ENCODE measurements around the gene MTMR2. TPM values are rescaled to one million over a fixed set of nuclear protein-coding genes. Genes with fewer than 3 reads are reported as not detected.

MTMR2 gene
- total RNA-seq, 1 experiment from 2014 or later, result 59.0 TPM

DNA sequence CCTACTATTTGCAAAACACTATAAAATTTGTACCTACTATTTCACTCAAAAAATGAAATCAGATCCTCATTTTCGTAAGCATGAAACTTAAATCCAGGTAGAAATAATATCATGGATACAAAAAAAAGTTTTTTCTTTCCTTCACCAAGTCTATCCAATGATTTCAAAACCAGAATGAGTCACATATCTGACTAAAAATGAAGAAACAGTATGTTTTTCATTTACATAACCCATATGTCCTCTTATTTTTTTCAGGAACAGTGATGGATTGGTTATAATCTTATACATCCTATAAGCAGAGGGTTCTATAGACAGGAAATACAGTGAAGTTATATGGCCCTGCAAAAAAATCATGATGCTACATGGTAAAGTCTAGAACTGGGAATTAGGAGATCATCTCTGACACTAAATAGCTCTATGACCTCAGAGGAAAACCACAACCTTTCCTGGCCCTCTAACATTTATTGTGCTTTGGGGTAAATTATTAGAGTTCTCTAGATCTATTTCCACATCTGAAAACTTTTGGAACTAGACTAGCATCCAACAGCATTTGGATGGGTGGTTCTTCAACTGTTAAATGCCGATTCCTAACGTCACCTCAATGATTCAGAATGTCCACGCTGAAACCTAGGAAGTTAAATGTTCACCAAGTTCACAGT lies 10.9 kb downstream of the MTMR2 start:
- Histone ChIP-seq H2BK5ac (ENCODE audit: insufficient read length, low read length) (no peak overlapping the region), H3K4me2 (ENCODE audit: insufficient read depth, insufficient read length, low read length) (no peak overlapping the region)
- no CpG with 5 or more reads among the region's 4 CpGs for whole genome bisulfite sequencing (ENCODE audit: extremely low coverage, insufficient read length, low lambda C conversion rate)

More for the DNA sequence above, 10.9 kb downstream of the MTMR2 start:
- H4K5ac ChIP-seq (ENCODE audit: insufficient read length, low read depth, low read length), result no peak overlapping the region
- H3K9me3 ChIP-seq (ENCODE audit: control insufficient read depth, low read depth, low read length), result no peaks in the 10 kb centered on the region
- no peak overlapping the region for H3K14ac ChIP-seq (ENCODE audit: insufficient read depth, low read length)
- H2BK120ac ChIP-seq (ENCODE audit: low read depth, low read length, poor library complexity, severe bottlenecking), result no peak overlapping the region
- H2BK20ac ChIP-seq (ENCODE audit: low read depth, low read length, poor library complexity, severe bottlenecking), result no peak overlapping the region
- H3K56ac ChIP-seq (ENCODE audit: insufficient read length, low read depth, low read length), result no peak overlapping the region
- H4K20me1 ChIP-seq (ENCODE audit: control insufficient read depth, insufficient read depth, insufficient read length), result no peaks in the 10 kb centered on the region
- no peaks in the 10 kb centered on the region for H3K4me1 ChIP-seq (ENCODE audit: insufficient read depth, low read length)
- H2BK12ac ChIP-seq (ENCODE audit: insufficient read length, low read depth, low read length), result no peak overlapping the region
- H3K27ac ChIP-seq (ENCODE audit: insufficient read length, low read depth, low read length), result no peak overlapping the region
- no peaks in the 10 kb centered on the region for H3K9me3 Mint-ChIP-seq
- no peak overlapping the region for H3K4ac ChIP-seq (ENCODE audit: low read depth, low read length)
- no peak overlapping the region for H4K8ac ChIP-seq (replicated peaks; ENCODE audit: insufficient read length, low read depth, low read length)
- no peaks in the 10 kb centered on the region for H3K27me3 ChIP-seq (ENCODE audit: insufficient read depth, low read length)
- H3K36me3 Mint-ChIP-seq (ENCODE audit: insufficient read depth in 1 of 3, low read depth in 3 of 3), result no peaks in the 10 kb centered on the region
- no peak overlapping the region for H3T11ph ChIP-seq (ENCODE audit: low read length)
- no peaks in the 10 kb centered on the region for H3K27me3 Mint-ChIP-seq (ENCODE audit: low read depth)
- no peak for DNase-seq
- no peak overlapping the region for H4K91ac ChIP-seq (ENCODE audit: insufficient read length, low read depth, low read length)
- H3K4me3 Mint-ChIP-seq, result no peak overlapping the region
- H3K4me1 Mint-ChIP-seq, result peaks cover 6 to 14% of the 10 kb centered on the region in 2 experiments
- H3K23me2 ChIP-seq (ENCODE audit: insufficient read length, low read depth, low read length, poor library complexity, severe bottlenecking), result no peaks in the 10 kb centered on the region
- H3K27ac Mint-ChIP-seq, result no peak overlapping the region
- no peak overlapping the region for H2BK15ac ChIP-seq (ENCODE audit: low read depth, low read length)
- TF ChIP-seq, protein P1, sequence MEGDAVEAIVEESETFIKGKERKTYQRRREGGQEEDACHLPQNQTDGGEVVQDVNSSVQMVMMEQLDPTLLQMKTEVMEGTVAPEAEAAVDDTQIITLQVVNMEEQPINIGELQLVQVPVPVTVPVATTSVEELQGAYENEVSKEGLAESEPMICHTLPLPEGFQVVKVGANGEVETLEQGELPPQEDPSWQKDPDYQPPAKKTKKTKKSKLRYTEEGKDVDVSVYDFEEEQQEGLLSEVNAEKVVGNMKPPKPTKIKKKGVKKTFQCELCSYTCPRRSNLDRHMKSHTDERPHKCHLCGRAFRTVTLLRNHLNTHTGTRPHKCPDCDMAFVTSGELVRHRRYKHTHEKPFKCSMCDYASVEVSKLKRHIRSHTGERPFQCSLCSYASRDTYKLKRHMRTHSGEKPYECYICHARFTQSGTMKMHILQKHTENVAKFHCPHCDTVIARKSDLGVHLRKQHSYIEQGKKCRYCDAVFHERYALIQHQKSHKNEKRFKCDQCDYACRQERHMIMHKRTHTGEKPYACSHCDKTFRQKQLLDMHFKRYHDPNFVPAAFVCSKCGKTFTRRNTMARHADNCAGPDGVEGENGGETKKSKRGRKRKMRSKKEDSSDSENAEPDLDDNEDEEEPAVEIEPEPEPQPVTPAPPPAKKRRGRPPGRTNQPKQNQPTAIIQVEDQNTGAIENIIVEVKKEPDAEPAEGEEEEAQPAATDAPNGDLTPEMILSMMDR (conservative IDR thresholded peaks at IDR 0.05), result no peak
- H2AK5ac ChIP-seq (ENCODE audit: insufficient read length, low read length), result no peak overlapping the region
- no peak overlapping the region for H3K23ac ChIP-seq (ENCODE audit: insufficient read length, low read depth, low read length)
- H2AFZ ChIP-seq (ENCODE audit: low read length), result no peak overlapping the region
- H3K79me1 ChIP-seq (ENCODE audit: insufficient read depth, low read depth, low read length, poor library complexity, severe bottlenecking), result peaks cover 3% of the 10 kb centered on the region
- H3K79me2 ChIP-seq (ENCODE audit: insufficient read depth, low read length), result peaks cover 5% of the 10 kb centered on the region; the same call in 1 of the 2 replicates
- no peak overlapping the region for H3K18ac ChIP-seq (ENCODE audit: insufficient read length, low read depth, low read length)
- no peak overlapping the region for H3K9ac ChIP-seq (ENCODE audit: extremely low read depth, insufficient read length, low read length)

All from H9 (cell line).